HuH-7 (cell line): ENCODE results near the gene MYO16.

Experiments used
- DNase-seq: peaks from one replicate; pipeline ENCODE4 v3.0.0; 2011; ENCODE audit warnings: low spot score

MYO16 gene

DNA sequence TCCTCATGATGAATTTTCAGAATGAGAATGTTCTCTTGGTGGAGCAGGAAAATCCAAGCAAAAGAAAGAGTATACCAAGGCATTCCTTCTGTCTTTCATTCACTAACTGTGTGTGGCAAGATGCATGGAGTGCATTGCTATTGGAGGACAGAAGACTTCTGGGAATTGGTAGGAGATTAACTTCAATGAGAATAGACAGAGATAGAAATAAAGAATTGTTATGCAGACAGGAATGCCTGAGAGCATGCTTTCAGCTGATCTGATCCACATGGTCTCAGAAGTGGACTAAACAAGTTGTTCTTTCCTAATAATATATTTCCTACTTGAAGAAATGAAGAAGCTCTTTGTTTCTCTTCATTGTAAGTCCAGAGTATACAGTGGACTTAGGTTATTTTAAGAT, 303.6 kb downstream of the MYO16 start:
- no peak for DNase-seq

DNA sequence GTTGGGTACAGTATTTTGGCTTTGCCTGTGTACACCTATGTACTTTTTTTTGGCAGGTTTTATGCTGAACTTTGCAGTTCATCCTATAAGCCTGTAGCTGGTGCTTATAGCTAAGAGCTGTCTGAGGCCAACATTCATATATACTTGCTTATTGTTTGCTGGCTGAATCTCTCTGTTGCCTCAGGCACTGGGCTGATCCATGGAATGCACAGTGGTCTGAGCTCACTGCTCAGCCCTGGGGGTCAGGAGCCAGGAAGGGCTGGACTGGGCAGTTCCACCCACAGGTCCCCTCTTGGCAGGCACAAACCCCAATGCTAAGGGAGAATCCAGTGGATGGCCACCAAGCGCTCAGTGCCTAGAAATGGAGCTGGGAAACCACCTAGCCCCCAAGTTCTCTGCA, 308.7 kb downstream of the MYO16 start:
- no peak for DNase-seq

DNA sequence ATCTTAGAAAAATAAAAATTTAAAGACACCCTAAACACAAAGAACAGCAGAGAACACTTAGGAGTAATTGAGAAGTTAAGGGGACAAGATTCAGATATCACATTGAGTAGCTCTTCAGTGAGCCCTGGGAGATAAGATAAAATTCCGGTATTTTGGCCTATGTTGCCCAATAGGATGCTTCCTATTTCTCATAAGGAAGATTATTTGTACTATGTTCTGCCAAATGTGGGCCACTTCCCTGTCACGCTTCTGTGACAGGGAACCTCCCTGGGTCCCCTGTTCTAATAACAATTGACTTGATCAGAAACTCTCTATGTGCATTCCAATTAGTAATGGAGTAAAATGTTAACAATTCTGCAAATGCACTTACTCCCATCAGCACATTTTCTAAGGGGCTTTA, 310.7 kb downstream of the MYO16 start:
- DNase-seq = no peak

DNA sequence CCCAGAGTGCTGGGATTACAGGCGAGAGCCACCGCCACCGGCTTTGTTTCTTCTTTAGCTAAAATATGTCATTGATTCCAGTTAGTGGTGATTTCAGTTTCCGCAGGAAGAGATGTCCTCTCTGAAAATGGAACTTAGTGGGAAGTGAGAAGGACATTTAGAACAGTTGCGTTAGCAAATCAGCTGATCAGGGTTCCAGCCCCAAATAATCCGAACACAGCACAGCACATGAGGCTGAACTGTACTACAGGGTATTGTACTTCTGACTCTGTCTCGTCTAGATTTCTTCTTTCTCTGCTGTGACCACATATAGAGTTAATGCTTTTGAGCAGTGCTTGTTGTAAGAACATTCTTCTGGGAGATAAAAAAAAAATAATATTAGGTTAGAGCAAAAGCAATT, 314.4 kb downstream of the MYO16 start:
- no peak for DNase-seq

DNA sequence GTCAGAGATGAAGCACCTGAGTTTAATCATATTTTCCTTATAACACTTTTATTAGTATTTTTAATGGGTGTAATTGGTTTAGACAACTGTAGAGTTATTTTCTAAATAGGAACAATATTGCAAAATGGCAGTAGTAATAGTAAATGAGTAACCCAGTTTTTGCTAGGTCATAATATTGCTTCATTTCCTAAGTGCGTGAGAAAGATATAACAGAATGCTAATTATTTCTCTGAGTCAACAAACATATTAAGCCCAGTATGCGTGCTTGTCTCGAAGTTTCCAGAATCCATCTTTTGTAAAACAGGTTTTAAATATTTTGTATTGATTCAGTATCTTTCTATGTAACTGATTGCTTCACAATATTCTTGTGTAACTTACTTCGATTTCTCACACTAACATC, 315.3 kb downstream of the MYO16 start:
- no peak for DNase-seq

DNA sequence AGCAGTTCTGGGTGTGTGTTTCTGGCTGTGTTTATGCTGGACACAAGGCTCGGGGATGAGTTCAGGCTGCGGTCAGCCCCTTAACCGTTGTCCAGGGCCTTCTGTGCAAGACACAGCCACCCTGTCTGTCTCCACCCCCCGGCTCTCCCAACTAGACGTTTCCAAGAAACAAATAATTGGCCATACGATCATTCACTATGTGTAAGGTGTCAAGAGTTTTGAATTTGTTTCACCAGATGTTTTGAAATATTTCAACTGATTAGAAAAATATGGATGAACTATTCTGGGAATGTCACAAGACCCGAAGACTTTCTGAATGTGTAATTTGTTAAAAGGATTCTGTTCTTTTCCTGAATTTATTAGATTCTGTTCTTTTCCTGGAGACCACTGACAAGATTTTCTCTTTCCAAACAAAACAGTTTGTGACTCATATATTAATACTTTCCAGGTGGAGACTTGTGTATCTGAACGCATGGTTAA, 318.2 kb downstream of the MYO16 start:
- no peak for DNase-seq

DNA sequence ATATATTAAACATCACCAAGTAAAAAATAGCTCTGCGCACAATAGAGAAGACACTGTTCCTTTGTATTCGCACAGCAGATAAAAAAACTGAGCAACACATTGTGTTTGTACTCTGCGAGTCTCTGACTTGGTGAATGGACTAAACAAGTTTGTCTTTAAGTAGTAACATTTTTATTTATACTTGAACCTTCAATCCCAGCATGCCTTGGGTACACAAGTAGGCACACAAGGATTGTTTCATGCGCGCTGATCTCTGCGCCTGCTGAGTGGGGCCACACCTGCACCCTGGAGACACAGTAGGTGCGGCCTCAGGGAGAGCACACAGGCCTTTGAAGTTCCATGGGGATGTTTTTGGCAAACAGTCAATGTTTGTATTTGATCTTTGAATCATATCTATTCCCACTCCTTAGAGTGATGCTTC, 318.9 kb downstream of the MYO16 start:
- no peak for DNase-seq

DNA sequence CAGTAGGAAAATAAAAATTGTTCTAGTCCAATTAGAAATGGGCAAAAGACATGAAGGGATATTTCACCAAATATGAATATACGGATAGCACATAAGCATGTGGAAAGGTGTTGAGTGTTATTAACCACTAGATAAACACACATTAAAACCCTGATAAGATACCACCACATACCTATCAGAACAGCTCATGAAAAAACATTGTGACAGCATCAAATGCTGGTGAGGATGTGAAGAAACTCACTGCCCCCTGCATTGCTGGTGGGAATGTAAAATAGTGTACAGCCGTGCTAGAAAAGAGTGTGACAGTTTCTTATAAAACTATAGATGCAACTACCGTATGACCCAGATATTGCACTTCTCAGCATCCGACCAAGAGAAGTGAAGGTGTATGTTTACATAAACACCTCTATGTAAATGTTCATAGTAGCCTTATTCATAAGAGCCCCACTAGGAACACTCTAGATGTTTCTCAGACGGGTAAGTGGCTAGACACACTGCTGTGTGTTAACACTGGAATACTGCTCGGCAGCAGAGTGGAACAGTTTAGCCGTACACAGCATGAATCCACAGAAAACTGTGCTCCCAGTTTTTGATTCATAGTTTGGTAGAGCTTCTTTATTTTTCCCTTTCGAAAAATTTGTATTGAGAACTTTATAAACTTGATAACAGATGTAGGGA, 321.1 kb downstream of the MYO16 start:
- no peak for DNase-seq

DNA sequence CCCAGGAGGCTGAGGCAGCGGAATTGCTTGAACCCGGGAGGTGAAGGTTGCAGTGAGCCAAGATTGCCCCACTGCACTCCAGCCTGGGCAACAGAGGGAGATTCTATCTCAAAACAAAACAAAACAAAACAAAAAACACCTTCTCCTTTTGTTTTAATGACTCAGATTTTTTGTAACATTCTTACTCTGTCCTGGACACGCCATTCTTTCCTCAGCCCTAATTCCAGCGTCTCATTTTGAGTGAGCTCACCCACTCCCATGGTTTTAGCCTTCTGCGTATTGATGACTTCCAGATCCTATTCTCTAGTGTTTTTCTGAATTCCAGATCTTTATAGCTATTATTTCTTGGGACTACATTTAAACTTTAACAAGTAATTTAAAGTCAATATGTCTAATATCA, 326.3 kb downstream of the MYO16 start:
- no peak for DNase-seq

DNA sequence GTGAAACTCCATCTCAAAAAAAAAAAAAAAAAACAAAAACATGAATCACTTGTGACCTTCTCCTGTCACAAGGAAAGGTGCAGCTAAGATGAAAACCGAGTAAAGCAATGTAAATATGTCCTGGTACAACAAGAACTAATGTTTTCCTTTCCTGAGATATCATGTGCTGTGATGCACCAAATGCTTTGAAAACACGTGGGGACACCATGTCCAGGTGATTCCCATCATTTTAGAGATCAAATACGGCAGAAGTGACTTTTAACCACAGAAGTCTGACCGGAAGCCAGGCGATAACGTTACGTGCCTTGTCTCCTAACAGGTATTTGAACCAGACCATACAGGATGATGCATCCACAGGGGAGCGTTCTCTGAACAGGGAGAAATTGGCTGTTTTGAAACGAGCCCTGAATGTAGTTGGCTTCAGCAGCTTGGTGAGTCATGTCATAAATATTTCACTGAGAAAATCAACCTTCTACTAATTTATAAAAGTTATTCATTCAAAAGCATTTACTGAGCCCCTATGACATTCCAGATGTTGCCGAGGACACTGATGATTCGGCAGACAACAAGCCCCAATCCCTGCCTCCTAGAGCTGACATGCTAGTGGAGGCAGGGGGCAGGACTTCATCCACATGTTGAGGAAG, 328.1 kb downstream of the MYO16 start:
- DNase-seq = no peak

DNA sequence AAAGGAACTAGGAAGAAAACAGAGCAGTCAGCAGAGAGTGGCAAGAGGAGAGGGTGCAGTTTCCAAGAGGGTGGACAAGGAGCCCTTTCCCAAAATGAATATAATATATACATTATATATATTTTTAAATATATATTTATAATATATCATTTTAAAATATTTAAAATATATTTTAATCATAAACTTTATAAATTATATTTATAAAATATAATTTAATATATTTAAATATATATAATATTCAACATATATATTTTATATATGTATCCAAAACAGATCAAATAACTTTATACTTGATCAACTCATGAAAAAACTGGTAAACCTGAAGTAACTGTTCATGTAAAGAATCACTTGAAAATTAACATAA, 328.6 kb downstream of the MYO16 start:
- no peak for DNase-seq

DNA sequence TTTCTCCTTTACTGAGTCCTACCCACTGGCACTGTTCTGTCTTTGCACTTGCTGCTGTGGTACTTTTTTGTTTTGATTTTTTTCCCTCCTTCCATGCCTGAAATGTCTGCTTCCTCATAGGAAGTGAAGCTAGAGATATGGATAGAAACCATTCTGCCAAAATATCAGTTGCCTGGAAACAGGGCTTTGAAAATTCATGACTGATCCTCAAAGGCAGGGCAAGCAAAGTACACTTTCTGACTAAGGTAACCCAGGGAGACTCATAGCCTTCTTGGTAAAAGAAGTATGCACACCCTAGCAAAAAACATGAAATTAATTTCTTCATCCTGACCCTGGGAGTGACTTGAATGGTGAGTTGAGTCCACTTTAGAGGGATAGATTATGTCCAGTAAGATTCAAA, 329.8 kb downstream of the MYO16 start:
- no peak for DNase-seq

DNA sequence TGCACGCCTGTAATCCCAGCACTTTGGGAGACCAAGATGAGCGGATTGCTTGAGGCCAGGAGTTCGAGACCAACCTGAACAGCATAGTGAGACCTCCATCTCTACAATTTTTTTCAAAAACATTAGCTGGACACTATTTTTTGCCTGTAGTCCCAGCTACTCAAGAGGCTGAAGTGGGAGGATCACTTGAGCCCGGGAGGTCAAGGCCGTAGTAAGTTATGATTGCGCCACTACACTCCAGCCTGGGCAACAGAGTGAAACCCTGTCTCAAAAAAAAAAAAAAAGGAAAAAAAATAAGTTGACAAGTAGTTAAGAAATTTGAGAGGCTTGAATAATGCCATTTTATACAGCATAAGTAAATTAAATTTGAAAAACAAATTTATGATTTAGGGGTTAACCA, 330.6 kb downstream of the MYO16 start:
- no peak for DNase-seq

DNA sequence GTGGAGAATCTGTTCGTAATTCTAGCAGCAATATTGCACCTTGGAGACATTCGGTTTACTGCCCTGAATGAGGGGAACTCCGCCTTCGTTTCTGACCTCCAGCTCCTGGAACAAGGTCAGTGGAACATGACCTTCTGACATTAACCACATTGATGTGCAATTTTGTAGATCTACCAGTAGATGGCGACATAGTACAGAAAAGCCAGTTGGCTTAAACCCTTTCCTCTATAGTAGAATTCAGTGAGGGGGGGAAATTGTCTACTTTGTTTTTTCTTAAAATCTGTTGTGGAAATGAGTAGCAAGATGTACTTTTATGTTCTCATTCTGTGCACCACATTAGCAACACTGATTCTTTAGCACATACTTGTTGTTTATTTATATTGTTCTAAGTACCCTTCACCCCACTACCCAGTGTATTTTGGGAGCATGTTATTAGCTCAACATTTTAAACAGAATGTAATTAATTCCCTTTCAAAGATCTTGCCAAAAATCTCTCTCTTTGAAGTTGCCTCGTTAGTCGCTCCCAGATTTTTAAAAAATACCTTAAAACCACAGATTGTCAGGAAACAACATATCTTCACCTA, 332.2 kb downstream of the MYO16 start:
- DNase-seq = peak; percentile 39

DNA sequence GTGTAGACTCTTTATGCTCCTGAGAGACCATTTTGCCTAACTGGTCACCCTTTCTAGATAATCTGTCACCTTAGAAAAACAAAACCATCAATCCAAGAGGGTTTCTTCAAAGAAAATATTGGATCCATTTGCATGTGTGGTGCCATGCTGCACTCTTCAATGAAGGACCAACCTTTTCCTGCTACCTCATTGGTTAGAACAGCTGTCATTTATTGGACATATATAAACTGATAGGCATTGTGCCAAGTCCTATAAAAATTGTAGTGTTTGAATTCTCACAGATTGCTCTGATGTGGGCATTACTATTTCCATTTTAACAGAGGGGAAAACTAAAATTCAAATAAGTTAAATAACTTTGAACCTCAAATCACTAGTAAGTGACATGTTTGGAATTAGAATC, 333.2 kb downstream of the MYO16 start:
- DNase-seq = no peak

DNA sequence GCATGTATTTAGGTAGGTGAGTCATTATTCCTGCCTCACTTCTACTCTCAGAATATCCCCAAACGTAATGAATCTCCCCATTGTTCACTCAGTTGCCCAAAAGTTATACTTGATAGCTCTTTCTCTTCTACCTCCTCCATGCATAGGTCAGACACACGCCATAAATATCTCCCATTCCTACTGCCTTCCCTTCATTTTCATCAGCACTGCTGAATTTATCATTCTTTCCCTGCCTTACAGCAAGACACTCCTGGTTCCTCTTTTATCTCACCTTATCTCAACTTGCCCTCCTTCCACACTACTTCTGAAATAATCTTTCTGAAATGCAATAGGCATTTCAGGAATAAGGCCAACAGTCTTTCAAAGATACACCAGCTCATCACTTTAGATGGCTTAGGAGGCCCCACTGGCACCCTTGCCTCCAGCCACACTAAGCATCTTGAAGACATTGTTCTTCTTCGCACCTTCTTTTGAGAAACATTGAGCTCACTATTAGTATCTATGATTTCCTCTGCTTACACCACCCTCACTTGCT, 333.9 kb downstream of the MYO16 start:
- no peak for DNase-seq

DNA sequence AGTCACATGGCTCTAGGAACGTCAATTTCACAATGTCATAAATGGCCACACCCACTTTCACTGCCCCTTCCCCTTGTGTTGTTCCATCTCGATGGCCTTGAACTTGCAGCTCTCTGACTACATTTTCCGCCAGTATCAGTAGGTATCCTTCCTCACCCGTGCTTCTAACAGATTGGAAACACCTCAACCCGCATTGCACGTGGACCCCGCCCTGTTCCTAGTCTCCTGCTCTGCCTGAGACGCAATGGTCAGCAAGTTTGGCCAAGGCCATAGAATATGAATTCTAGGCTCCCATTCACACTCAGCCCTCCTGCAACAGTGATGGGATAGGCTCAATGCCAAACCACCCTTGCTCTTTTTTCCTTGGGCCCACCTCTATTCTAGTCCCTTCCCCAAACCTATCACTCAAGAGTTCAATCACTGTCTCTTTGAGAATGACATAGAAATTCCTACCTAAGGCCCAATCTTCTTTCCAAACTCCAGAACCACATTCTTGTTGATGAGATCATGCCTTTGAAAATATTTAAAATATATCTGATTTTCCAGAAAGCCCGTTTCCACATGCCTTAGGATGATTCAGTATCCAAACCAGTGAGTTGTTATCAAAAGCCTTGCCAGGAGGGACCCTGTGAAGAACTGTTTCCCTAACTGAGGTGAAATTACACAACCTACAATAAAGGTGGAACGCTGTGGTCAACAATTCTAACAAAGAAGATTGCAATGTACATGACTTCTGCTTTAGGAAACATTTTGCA, 334.6 kb downstream of the MYO16 start:
- DNase-seq = no peak

DNA sequence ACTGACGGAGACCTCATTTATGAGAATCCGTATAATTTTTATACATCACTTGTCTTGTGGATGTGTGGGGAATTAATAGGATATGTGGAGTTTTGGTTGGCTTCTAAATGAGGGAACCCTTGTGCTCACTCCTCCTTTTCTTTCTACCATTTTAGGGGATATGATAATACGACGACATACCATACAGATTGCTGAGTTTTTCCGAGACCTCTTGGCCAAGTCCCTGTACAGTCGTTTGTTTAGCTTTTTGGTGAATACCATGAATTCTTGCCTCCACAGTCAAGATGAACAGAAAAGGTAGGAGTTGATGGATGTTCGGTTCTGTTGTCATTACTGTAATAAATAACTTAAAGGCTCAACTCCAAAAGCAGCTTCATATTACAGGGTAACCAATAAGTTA, 335.2 kb downstream of the MYO16 start:
- DNase-seq = no peak

DNA sequence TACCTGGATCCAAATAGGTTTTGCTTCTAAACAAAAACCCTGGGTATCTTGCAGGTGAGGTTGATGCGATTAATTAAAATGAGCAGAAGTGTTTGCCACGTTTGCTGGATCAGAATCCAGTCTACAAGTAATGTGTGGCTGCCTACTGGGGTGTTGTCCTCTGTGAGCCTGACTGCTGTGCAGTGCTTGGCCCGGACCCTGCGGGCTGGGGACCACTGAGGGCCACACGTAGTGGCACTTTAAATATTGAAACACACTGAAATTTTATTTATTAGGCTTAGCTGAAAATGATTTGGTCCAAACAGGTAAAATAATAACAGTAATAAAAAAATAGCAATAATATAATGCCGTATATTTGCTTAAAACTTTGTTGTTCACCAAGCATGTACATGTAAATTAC, 338.0 kb downstream of the MYO16 start:
- no peak for DNase-seq

DNA sequence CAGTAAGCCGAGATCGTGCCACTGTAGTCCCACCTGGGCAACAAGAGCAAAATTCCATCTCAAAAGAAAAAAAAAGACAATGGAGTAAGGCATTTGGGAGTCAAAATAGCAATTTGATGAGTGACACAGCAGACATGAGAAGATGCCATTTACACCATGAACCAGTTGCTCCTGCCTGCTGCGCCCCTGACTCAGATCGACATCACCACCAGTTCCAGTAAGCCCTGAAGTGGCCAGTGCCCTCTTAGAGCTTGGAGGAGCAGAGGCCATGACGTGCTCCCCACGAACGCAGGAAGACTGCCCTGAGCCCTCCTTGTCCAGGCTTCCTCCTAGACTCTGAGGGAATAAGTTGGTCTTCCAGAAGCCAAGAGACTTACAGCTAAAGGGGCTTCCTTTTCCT, 339.2 kb downstream of the MYO16 start:
- DNase-seq = no peak

DNA sequence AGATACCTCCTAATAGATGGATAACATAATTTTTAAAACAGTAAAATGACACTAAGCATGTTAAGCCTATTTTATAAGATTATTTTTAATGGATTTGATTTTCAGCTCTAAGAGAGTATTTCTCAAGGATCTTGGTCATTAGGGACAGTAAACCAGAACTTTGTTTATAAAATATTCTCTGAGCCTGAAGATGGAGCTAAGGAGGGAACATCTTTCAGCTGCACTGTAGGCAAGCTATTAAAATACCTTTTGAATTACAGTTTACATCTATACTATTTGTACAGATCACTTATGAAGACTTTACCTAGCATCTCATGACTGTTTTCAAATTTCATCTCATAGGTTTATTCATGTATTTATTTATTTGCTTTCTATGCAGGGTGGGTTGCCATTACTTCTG, 345.3 kb downstream of the MYO16 start:
- no peak for DNase-seq

DNA sequence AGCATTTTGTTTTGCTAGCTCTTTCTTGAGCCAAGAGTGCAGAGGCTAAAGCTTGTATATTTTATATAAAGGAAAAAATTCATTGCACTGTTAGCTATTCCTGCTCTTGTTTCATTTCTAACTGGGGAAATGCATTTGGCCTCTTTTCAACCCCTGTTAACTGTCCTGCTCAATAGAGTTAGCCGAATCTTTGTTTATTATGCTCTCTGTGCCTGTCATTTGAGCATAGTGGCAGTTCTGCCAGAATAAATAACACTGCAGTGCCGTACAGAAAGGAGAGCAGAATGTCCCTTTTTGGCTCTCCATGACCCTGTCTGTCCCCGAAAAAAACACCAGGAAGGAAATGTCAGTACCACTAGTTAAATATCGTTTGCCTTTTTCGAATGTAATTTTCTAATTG, 350.8 kb downstream of the MYO16 start:
- DNase-seq = no peak

DNA sequence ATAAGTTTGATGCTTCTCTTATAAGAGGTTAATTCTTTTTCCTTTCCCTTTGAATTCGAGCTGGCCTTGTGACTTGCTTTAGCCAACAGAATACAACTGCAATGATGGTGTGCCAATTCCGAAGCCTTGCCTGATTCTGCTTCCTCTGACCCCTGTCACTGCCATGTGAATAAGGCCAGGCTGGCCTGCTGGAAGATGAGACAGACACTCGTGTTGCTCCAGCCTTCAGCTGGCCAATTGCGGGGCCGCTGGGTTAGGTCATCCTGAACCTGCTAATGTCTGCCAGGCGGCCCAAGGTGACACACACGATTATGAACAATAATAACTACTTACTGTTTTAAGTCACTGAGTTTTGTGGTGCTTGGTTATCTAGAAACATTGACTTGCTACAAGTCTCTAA, 352.0 kb downstream of the MYO16 start:
- no peak for DNase-seq
